Suprapubic skin (tissue), 4 donors: ENCODE measurements around the gene NFKBIB.

ENCODE experiments used
- CTCF ChIP-seq, 2 donors: fragments of 200-600 bp in 1 of 2; fragments of 450-650 bp in 1 of 2; sonication (generic) in 1 of 2; IDR thresholded peaks; one replicate each; pipeline ENCODE4 v1.5.1; 2016 to 2019; ENCODE audit warnings: antibody characterized with exemption in 2 of 2, mild to moderate bottlenecking in 1 of 2, moderate library complexity in 1 of 2
- POLR2A ChIP-seq, 2 donors: fragments of 450-650 bp; IDR thresholded peaks; one replicate each; pipeline ENCODE4 v1.6.1; 2017; ENCODE audit warnings: antibody characterized with exemption in 2 of 2, mild to moderate bottlenecking in 2 of 2, moderate library complexity in 2 of 2
- POLR2AphosphoS5 ChIP-seq, 3 donors: sonication (generic); formaldehyde crosslinking; IDR thresholded peaks; one replicate each; pipeline ENCODE4 v1.6.1; 2017; ENCODE audit warnings: antibody characterized with exemption in 3 of 3

- TF ChIP-seq CTCF (IDR thresholded peaks at IDR 0.05) = no peak
- TF ChIP-seq POLR2A (IDR thresholded peaks at IDR 0.05) = no peak
- TF ChIP-seq POLR2AphosphoS5 (IDR thresholded peaks at IDR 0.05) = no peak
Observed at GRCh38 chr19:38952395-38953165, 52.8 kb downstream of the NFKBIB start.
